Measurements from ENCODE around the gene MYO18A. TPM values are rescaled to one million over a fixed set of nuclear protein-coding genes. Genes with fewer than 3 reads are reported as not detected.

The MYO18A gene
- polyA plus RNA-seq, 1 donor: 46.2 TPM

- H3K4me1 ChIP-seq (ENCODE audit: control insufficient read depth, insufficient read depth, low read length): no peaks in the 10 kb centered on the region
- no peak overlapping the region for H3K27ac ChIP-seq (ENCODE audit: low read length)
- H3K36me3 ChIP-seq (ENCODE audit: control insufficient read depth, insufficient read depth, low read length): peaks cover 74% of the 10 kb centered on the region
- DNase-seq: no peak
- H3K27me3 ChIP-seq (ENCODE audit: control insufficient read depth, insufficient read depth, low read length): no peaks in the 10 kb centered on the region
- no peaks in the 10 kb centered on the region for H3K9me3 ChIP-seq (ENCODE audit: control insufficient read depth, low read depth, low read length)
- H3K4me3 ChIP-seq (ENCODE audit: low read length): no peak overlapping the region
- no CpG with 5 or more reads among the region's 20 CpGs for WGBS (ENCODE audit: insufficient coverage, low lambda C conversion rate)
Measured at GRCh38 chr17:29115961-29116803, 64.0 kb downstream of the MYO18A start.

GRCh38 chr17:29115435-29115834 lies 64.8 kb downstream of the MYO18A start:
- H3K9me3 ChIP-seq (ENCODE audit: control insufficient read depth, low read depth, low read length): no peaks in the 10 kb centered on the region
- H3K36me3 ChIP-seq (ENCODE audit: control insufficient read depth, insufficient read depth, low read length): peaks cover 74% of the 10 kb centered on the region
- no peak overlapping the region for H3K27ac ChIP-seq (ENCODE audit: low read length)
- no peak overlapping the region for H3K4me3 ChIP-seq (ENCODE audit: low read length)
- H3K4me1 ChIP-seq (ENCODE audit: control insufficient read depth, insufficient read depth, low read length): no peaks in the 10 kb centered on the region
- DNase-seq: no peak
- no CpG with 5 or more reads among the region's 9 CpGs for WGBS (ENCODE audit: insufficient coverage, low lambda C conversion rate)
- H3K27me3 ChIP-seq (ENCODE audit: control insufficient read depth, insufficient read depth, low read length): no peaks in the 10 kb centered on the region

DNA sequence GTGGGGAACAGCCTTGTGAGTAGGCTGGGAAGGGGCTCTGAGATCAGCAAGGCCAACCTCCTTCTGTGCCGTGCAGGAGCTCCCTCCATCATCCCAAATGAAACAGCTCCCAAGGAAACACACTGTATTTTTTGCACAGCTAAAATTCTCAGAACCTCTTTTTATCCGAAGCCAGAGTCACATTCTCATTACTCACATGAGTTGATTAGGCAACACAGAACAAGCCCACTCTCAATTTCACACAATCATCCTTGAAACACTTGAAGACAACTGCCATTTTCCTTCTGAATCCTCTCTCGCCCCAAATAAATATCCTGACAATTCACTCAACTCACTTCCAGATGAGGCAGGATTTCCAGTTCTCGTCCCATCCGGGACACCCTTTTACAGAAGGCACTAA lies 66.1 kb downstream of the MYO18A start:
- DNase-seq: no peak
- Histone ChIP-seq H3K27me3 (ENCODE audit: control insufficient read depth, insufficient read depth, low read length) (no peaks in the 10 kb centered on the region), H3K27ac (ENCODE audit: low read length) (no peak overlapping the region), H3K36me3 (ENCODE audit: control insufficient read depth, insufficient read depth, low read length) (peaks cover 77% of the 10 kb centered on the region), H3K4me3 (ENCODE audit: low read length) (no peak overlapping the region), H3K4me1 (ENCODE audit: control insufficient read depth, insufficient read depth, low read length) (no peaks in the 10 kb centered on the region), H3K9me3 (ENCODE audit: control insufficient read depth, low read depth, low read length) (no peaks in the 10 kb centered on the region)
- no CpG with 5 or more reads among the region's 5 CpGs for WGBS (ENCODE audit: insufficient coverage, low lambda C conversion rate)

DNA sequence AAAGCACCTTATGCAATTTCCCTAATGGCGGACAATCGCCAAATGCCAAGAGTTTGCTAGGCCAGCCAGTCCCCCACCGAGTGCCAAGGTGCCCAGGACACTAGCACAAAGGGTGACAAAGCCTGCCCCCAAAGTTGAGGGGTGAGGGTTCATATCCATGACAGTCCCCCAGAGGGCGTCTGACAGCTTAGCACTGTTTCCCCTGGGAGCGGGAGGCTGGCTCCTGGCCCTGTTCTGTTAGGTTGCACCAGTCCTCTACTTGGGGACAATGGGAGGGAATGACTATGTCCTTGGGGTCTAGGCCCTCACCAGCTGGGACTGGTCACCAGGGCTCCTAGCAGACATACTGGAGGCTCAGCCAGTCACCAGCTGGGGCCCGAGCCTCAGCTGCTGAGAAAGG lies 66.9 kb downstream of the MYO18A start:
- peaks cover 76% of the 10 kb centered on the region for H3K36me3 ChIP-seq (ENCODE audit: control insufficient read depth, insufficient read depth, low read length)
- no CpG with 5 or more reads among the region's 6 CpGs for WGBS (ENCODE audit: insufficient coverage, low lambda C conversion rate)
- no peaks in the 10 kb centered on the region for H3K4me1 ChIP-seq (ENCODE audit: control insufficient read depth, insufficient read depth, low read length)
- no peaks in the 10 kb centered on the region for H3K9me3 ChIP-seq (ENCODE audit: control insufficient read depth, low read depth, low read length)
- no peak for DNase-seq
- H3K27ac ChIP-seq (ENCODE audit: low read length): no peak overlapping the region
- H3K27me3 ChIP-seq (ENCODE audit: control insufficient read depth, insufficient read depth, low read length): no peaks in the 10 kb centered on the region
- no peak overlapping the region for H3K4me3 ChIP-seq (ENCODE audit: low read length)

- WGBS (ENCODE audit: insufficient coverage, low lambda C conversion rate): no CpG with 5 or more reads among the region's 11 CpGs
- no peak for DNase-seq
Measured at GRCh38 chr17:29112771-29113295, 67.4 kb downstream of the MYO18A start.

DNA sequence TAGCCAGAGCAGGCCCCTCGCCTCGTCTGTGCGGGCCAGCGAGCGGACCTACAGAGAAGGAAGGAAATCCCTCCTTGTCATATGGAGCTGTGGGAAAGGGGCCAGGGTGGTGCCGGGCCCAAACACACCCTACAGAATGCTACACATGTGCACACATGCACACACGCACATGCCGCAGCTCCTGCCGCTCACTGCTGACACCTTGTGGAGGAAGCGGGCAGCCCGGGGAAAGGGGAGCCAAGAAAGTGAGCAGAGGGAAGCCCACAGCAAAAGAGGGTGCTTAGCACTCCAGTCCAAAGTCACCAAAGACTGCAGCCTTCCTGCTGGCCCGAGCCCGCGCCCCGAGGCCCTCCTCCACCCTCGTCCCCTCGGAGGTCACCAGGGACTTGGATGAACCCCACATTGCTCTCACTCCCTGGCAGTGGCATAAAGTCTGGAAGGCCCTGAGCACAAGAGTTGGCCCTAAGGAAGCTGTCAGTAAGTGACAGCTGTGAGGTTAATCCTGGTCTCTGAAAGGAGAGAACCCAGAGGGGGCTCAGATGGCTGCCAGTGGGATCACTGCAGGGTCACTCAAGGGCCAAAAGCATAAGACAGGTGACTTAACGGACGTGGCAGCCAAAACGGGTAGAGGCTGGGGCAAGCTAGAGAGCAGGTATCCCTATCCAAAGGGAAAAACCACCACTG lies 68.2 kb downstream of the MYO18A start:
- no peak overlapping the region for H3K27ac ChIP-seq (ENCODE audit: low read length)
- H3K36me3 ChIP-seq (ENCODE audit: control insufficient read depth, insufficient read depth, low read length): peaks cover 81% of the 10 kb centered on the region
- WGBS (ENCODE audit: insufficient coverage, low lambda C conversion rate): no CpG with 5 or more reads among the region's 20 CpGs
- H3K4me3 ChIP-seq (ENCODE audit: low read length): no peak overlapping the region
- DNase-seq: peak; percentile 56 to 66
- no peaks in the 10 kb centered on the region for H3K4me1 ChIP-seq (ENCODE audit: control insufficient read depth, insufficient read depth, low read length)
- H3K9me3 ChIP-seq (ENCODE audit: control insufficient read depth, low read depth, low read length): no peaks in the 10 kb centered on the region
- H3K27me3 ChIP-seq (ENCODE audit: control insufficient read depth, insufficient read depth, low read length): no peaks in the 10 kb centered on the region

More at GRCh38 chr17:29112771-29113295, 67.4 kb downstream of the MYO18A start:
- Histone ChIP-seq H3K27me3 (ENCODE audit: control insufficient read depth, insufficient read depth, low read length) (no peaks in the 10 kb centered on the region), H3K36me3 (ENCODE audit: control insufficient read depth, insufficient read depth, low read length) (peaks cover 77% of the 10 kb centered on the region), H3K9me3 (ENCODE audit: control insufficient read depth, low read depth, low read length) (no peaks in the 10 kb centered on the region), H3K27ac (ENCODE audit: low read length) (no peak overlapping the region), H3K4me3 (ENCODE audit: low read length) (no peak overlapping the region), H3K4me1 (ENCODE audit: control insufficient read depth, insufficient read depth, low read length) (no peaks in the 10 kb centered on the region)

DNA sequence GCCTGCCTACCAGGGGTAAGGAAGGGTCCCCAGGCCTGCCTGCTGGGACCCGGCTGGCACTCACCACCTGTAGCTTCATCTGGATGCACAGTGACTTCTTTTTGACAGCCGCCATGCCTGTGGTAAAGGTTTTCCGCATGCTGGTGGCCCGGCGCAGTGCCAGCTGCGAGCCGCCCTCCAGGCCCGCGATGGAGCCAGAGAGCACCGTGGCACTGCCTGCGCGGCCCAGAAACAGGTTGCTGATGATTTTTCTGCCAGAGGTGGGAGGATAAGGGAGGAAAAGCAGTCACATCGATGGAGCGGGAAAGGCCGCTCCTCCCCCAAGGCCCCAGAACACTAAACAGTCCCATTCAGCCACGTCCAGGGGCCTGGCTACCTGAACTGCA lies 69.8 kb downstream of the MYO18A start:
- WGBS (ENCODE audit: insufficient coverage, low lambda C conversion rate): no CpG with 5 or more reads among the region's 16 CpGs
- Histone ChIP-seq H3K4me1 (ENCODE audit: control insufficient read depth, insufficient read depth, low read length) (no peaks in the 10 kb centered on the region), H3K36me3 (ENCODE audit: control insufficient read depth, insufficient read depth, low read length) (peaks cover 89% of the 10 kb centered on the region)

DNA sequence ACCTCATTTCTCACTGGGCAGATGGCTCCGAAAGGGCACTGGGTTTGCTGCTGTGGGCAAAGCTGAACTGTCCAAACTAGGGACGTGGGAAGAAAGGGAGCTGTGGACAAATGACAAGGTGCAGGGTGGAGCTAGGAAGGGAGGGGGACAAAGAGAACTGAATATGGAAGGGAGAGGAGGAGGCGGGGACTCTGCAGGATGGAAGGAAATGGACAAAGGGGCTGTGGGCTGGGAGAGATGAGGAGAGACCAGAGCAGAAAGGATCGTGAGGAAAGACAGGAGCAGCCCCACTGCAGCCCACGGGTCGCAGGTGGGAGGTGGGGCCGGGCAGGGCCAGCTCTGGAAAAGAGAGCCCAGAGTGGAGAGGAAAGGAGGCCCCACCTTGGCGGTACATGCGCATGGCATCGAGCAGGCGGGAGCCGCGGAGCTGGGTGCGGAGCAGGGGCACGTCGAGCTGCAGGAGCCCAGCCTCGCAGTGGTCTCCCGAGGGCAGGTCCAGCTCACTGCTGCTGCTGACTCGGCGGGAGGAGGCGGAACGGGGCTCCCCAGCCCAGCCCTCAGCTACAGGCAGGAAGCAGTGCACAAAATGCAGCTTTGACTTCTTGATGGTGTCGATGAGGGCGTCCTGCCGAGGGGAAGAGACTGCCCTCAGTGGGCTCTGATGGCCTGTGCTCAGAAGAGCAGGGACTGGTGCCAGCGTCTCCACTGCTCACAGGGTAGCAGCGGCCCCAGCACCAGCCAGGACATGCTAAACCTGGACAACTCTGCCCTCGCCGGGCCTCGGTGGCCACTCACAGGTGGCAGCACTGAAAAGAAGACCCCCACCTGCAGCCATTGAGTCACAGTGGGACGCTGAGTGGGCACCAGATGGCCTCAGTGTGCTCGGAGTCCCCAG lies 70.5 kb downstream of the MYO18A start:
- H3K4me1 ChIP-seq (ENCODE audit: control insufficient read depth, insufficient read depth, low read length): no peaks in the 10 kb centered on the region
- H3K9me3 ChIP-seq (ENCODE audit: control insufficient read depth, low read depth, low read length): no peaks in the 10 kb centered on the region
- DNase-seq: no peak
- H3K27ac ChIP-seq (ENCODE audit: low read length): no peak overlapping the region
- 67% methylated on average over 1 of the region's 32 CpGs for WGBS (ENCODE audit: insufficient coverage, low lambda C conversion rate)
- H3K4me3 ChIP-seq (ENCODE audit: low read length): no peak overlapping the region
- H3K27me3 ChIP-seq (ENCODE audit: control insufficient read depth, insufficient read depth, low read length): no peaks in the 10 kb centered on the region
- peaks cover 86% of the 10 kb centered on the region for H3K36me3 ChIP-seq (ENCODE audit: control insufficient read depth, insufficient read depth, low read length)

More for the DNA sequence above, 69.8 kb downstream of the MYO18A start:
- no peak overlapping the region for H3K27ac ChIP-seq (ENCODE audit: low read length)
- DNase-seq: no peak
- no peaks in the 10 kb centered on the region for H3K27me3 ChIP-seq (ENCODE audit: control insufficient read depth, insufficient read depth, low read length)
- H3K4me3 ChIP-seq (ENCODE audit: low read length): no peak overlapping the region
- H3K9me3 ChIP-seq (ENCODE audit: control insufficient read depth, low read depth, low read length): no peaks in the 10 kb centered on the region

GRCh38 chr17:29108823-29109476 lies 71.2 kb downstream of the MYO18A start:
- Histone ChIP-seq H3K36me3 (ENCODE audit: control insufficient read depth, insufficient read depth, low read length) (peaks cover 85% of the 10 kb centered on the region), H3K27me3 (ENCODE audit: control insufficient read depth, insufficient read depth, low read length) (no peaks in the 10 kb centered on the region), H3K4me3 (ENCODE audit: low read length) (no peak overlapping the region), H3K9me3 (ENCODE audit: control insufficient read depth, low read depth, low read length) (no peaks in the 10 kb centered on the region), H3K27ac (ENCODE audit: low read length) (no peak overlapping the region), H3K4me1 (ENCODE audit: control insufficient read depth, insufficient read depth, low read length) (no peaks in the 10 kb centered on the region)
- DNase-seq: no peak
- WGBS (ENCODE audit: insufficient coverage, low lambda C conversion rate): 90% methylated on average over 2 of the region's 10 CpGs

Measured in large intestine (tissue), 3 donors.